MM.1S (cell line): ENCODE results near the gene TPD52L1.

Source experiments
- DNase-seq: peaks from one replicate; pipeline ENCODE4 v3.0.0-alpha.2; 2015
- H2AFZ ChIP-seq: fragments of 300-600 bp; sonication (generic); 2 replicates; pipeline ENCODE4 v1.6.0; 2016; ENCODE audit warnings: antibody characterized with exemption, low read length
- H3F3A ChIP-seq: fragments of 300-600 bp; sonication (generic); 2 replicates; pipeline ENCODE4 v1.6.1; 2016; ENCODE audit warnings: mild to moderate bottlenecking, antibody characterized with exemption, low read length, moderate library complexity, mixed read lengths; ENCODE audit not compliant: insufficient read depth
- H3K27ac ChIP-seq: fragments of 300-600 bp; sonication (generic); 2 replicates; pipeline ENCODE4 v1.5.1; 2016; ENCODE audit warnings: mild to moderate bottlenecking, low read length
- H3K27me3 ChIP-seq: fragments of 300-600 bp; sonication (generic); replicated peaks from 2 replicates; pipeline ENCODE4 v1.6.0; 2016; ENCODE audit warnings: low read length; ENCODE audit not compliant: insufficient read depth
- H3K36me3 ChIP-seq: fragments of 300-600 bp; sonication (generic); replicated peaks from 2 replicates; pipeline ENCODE4 v1.6.1; 2016; ENCODE audit warnings: mild to moderate bottlenecking, low read length, mixed read lengths; ENCODE audit not compliant: insufficient read depth
- H3K4me1 ChIP-seq: fragments of 300-600 bp; sonication (generic); 2 replicates; pipeline ENCODE4 v1.6.1; 2016; ENCODE audit warnings: low read length, mixed read lengths
- H3K4me2 ChIP-seq: fragments of 300-600 bp; sonication (generic); 2 replicates; pipeline ENCODE4 v1.6.0; 2016; ENCODE audit warnings: low read depth, low read length
- H3K4me3 ChIP-seq: fragments of 300-600 bp; sonication (generic); 2 replicates; pipeline ENCODE4 v1.5.1; 2016; ENCODE audit warnings: low read length, mixed read lengths
- H3K79me2 ChIP-seq: fragments of 300-600 bp; sonication (generic); 2 replicates; pipeline ENCODE4 v1.6.1; 2016; ENCODE audit warnings: mixed run types, low read length, mixed read lengths
- H3K9ac ChIP-seq: fragments of 300-600 bp; sonication (generic); 2 replicates; pipeline ENCODE4 v1.6.1; 2016; ENCODE audit warnings: low read length, mixed read lengths
- H3K9me2 ChIP-seq: fragments of 300-600 bp; sonication (generic); replicated peaks from 2 replicates; pipeline ENCODE4 v1.6.1; 2016; ENCODE audit warnings: mild to moderate bottlenecking, low read length, mixed read lengths; ENCODE audit not compliant: insufficient read depth
- H3K9me3 ChIP-seq: fragments of 300-600 bp; sonication (generic); replicated peaks from 2 replicates; pipeline ENCODE4 v1.6.1; 2016; ENCODE audit warnings: mild to moderate bottlenecking, low read length, mixed read lengths; ENCODE audit not compliant: insufficient read depth
- H4K20me1 ChIP-seq: fragments of 300-600 bp; sonication (generic); 2 replicates; pipeline ENCODE4 v1.6.1; 2016; ENCODE audit warnings: mild to moderate bottlenecking, low read length, moderate library complexity, mixed read lengths; ENCODE audit not compliant: insufficient read depth
- EZH2 ChIP-seq: fragments of 300-600 bp; sonication (generic); optimal IDR thresholded peaks from 2 replicates; pipeline ENCODE3; 2017; ENCODE audit warnings: low read depth, mild to moderate bottlenecking, antibody characterized with exemption, low read length, mixed read lengths
- EZH2phosphoT487 ChIP-seq: fragments of 300-600 bp; sonication (generic); IDR thresholded peaks from 2 replicates; pipeline ENCODE4 v1.6.1; 2018; ENCODE audit warnings: antibody characterized with exemption, low read length
- TF ChIP-seq, protein P1 (sequence below): fragments of 300-600 bp; sonication (generic); IDR thresholded peaks from 2 replicates; pipeline ENCODE4 v1.5.1; 2016; ENCODE audit warnings: antibody characterized with exemption, low read length, mixed read lengths

The TPD52L1 gene

GRCh38 chr6:125210667-125211066, 57.1 kb downstream of the TPD52L1 start:
- no peak overlapping the region for H2AFZ ChIP-seq

DNA sequence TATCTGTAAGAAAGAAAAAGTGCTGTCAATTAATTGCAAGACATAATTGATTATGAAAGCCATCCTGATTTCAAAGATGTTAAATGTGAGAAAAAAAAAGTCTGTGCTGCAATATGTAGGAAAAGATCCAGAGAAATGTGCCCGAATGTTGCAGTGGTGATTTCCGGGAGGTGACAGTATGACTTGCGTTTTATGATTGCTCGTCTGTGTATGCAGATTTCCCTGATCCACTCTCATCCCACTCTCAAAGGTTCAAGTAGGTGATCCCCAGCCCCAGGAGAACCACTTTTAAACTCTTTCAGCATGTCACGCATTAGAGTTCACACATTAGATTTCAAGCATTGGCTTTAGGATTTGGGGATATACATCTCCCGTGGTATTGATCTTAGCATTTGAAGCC, 57.8 kb downstream of the TPD52L1 start:
- no peaks in the 10 kb centered on the region for H3K9me3 ChIP-seq

More at GRCh38 chr6:125210667-125211066, 57.1 kb downstream of the TPD52L1 start:
- Histone ChIP-seq H3K9me3 (no peaks in the 10 kb centered on the region), H3K36me3 (no peaks in the 10 kb centered on the region), H3K79me2 (no peaks in the 10 kb centered on the region), H3K4me3 (no peak overlapping the region), H3K9me2 (no peaks in the 10 kb centered on the region), H4K20me1 (no peaks in the 10 kb centered on the region), H3K4me1 (peaks cover 13% of the 10 kb centered on the region), H3K27me3 (no peaks in the 10 kb centered on the region), H3F3A (no peaks in the 10 kb centered on the region), H3K4me2 (no peak overlapping the region), H3K9ac (no peak overlapping the region), H3K27ac (no peak overlapping the region)
- TF ChIP-seq EZH2phosphoT487: no peak
- TF ChIP-seq EZH2: no peak
- TF ChIP-seq, protein P1, sequence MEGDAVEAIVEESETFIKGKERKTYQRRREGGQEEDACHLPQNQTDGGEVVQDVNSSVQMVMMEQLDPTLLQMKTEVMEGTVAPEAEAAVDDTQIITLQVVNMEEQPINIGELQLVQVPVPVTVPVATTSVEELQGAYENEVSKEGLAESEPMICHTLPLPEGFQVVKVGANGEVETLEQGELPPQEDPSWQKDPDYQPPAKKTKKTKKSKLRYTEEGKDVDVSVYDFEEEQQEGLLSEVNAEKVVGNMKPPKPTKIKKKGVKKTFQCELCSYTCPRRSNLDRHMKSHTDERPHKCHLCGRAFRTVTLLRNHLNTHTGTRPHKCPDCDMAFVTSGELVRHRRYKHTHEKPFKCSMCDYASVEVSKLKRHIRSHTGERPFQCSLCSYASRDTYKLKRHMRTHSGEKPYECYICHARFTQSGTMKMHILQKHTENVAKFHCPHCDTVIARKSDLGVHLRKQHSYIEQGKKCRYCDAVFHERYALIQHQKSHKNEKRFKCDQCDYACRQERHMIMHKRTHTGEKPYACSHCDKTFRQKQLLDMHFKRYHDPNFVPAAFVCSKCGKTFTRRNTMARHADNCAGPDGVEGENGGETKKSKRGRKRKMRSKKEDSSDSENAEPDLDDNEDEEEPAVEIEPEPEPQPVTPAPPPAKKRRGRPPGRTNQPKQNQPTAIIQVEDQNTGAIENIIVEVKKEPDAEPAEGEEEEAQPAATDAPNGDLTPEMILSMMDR: no peak
- no peak for DNase-seq

GRCh38 chr6:125212377-125212776, 58.8 kb downstream of the TPD52L1 start:
- Histone ChIP-seq H3K36me3 (no peaks in the 10 kb centered on the region), H3F3A (no peaks in the 10 kb centered on the region), H3K9ac (no peak overlapping the region), H2AFZ (no peak overlapping the region), H3K4me3 (no peak overlapping the region), H3K4me2 (no peak overlapping the region), H3K9me3 (no peaks in the 10 kb centered on the region), H3K27me3 (no peaks in the 10 kb centered on the region), H4K20me1 (no peaks in the 10 kb centered on the region), H3K4me1 (peaks cover 11% of the 10 kb centered on the region; the same call in 1 of the 2 replicates), H3K27ac (no peak overlapping the region), H3K9me2 (no peaks in the 10 kb centered on the region), H3K79me2 (no peaks in the 10 kb centered on the region)
- no peak for DNase-seq
- TF ChIP-seq EZH2 (no peak), EZH2phosphoT487 (no peak)
- TF ChIP-seq, protein P1: no peak

More for the DNA sequence above, 57.8 kb downstream of the TPD52L1 start:
- Histone ChIP-seq H3K4me1 (peaks cover 11% of the 10 kb centered on the region; the same call in 1 of the 2 replicates), H3K4me2 (no peak overlapping the region), H3F3A (no peaks in the 10 kb centered on the region), H3K9ac (no peak overlapping the region), H3K27ac (no peak overlapping the region), H4K20me1 (no peaks in the 10 kb centered on the region), H2AFZ (no peak overlapping the region), H3K27me3 (no peaks in the 10 kb centered on the region), H3K9me2 (no peaks in the 10 kb centered on the region), H3K79me2 (no peaks in the 10 kb centered on the region), H3K4me3 (no peak overlapping the region), H3K36me3 (no peaks in the 10 kb centered on the region)
- TF ChIP-seq EZH2: no peak
- TF ChIP-seq, protein P1: no peak
- TF ChIP-seq EZH2phosphoT487: no peak
- DNase-seq: no peak
